Prostate gland (tissue), 2 donors: ENCODE measurements around the gene B4GALT5. TPM values are rescaled to one million over a fixed set of nuclear protein-coding genes. Genes with fewer than 3 reads are reported as not detected.
"Not testable (repeated sequence)": the region's sequence is repeated elsewhere in the genome, so short reads cannot be mapped to it uniquely, and the experiment has no call there.

Experiments used
- DNase-seq: peaks from one replicate; pipeline ENCODE4 v3.0.0-alpha.2; 2019; ENCODE audit warnings: low spot score
- H3K27ac ChIP-seq, 2 donors: fragments of 200-600 bp; sonication (generic); 2 replicates each; pipeline ENCODE4 v1.5.1; 2017 to 2019
- H3K27me3 ChIP-seq: fragments of 200-600 bp; sonication (generic); replicated peaks from 2 replicates; pipeline ENCODE4 v1.5.1; 2019; ENCODE audit not compliant: insufficient read depth
- H3K36me3 ChIP-seq, 2 donors: fragments of 200-600 bp; sonication (generic); 1 replicate in 1 of 2; 2 replicates in 1 of 2; pipeline versions ENCODE4 v1.5.1 to v1.8.1; 2017 to 2019
- H3K4me1 ChIP-seq: fragments of 200-600 bp; sonication (generic); replicated peaks from 2 replicates; pipeline ENCODE4 v1.5.1; 2019
- H3K4me3 ChIP-seq, 2 donors: fragments of 200-600 bp; sonication (generic); 2 replicates each; pipeline ENCODE4 v1.5.1; 2017 to 2019
- H3K9me3 ChIP-seq: fragments of 200-600 bp; sonication (generic); 2 replicates; pipeline ENCODE4 v1.5.1; 2017
- CTCF ChIP-seq, 4 experiments: fragments of 200-600 bp in 2 of 4; fragments of 450-650 bp in 2 of 4; sonication (generic) in 2 of 4; IDR thresholded peaks; 1 replicate in 3 of 4; 2 replicates in 1 of 4; pipeline ENCODE4 v1.5.1; 2016 to 2019; ENCODE audit warnings: antibody characterized with exemption in 4 of 4, mild to moderate bottlenecking in 2 of 4, moderate library complexity in 2 of 4
- POLR2A ChIP-seq: fragments of 450-650 bp; IDR thresholded peaks from one replicate; pipeline ENCODE4 v1.6.1; 2016; ENCODE audit warnings: antibody characterized with exemption, mild to moderate bottlenecking
- POLR2AphosphoS5 ChIP-seq: sonication (generic); formaldehyde crosslinking; IDR thresholded peaks from one replicate; pipeline ENCODE4 v1.6.1; 2017; ENCODE audit warnings: antibody characterized with exemption
- WGBS: methylation state at CpG from one replicate; pipeline ENCODE4 v1.1.5; 2018; 5-methylcytosine and 5-hydroxymethylcytosine counted together
- intact Hi-C: fragments of 100-400 bp; cut with DNase I; formaldehyde crosslinking; loops from one replicate; pipeline ENCODE4 v1.14.2; 2022
- total RNA-seq, 2 donors: library from RNA; depleted of rRNA; stranded (reverse); fragments of >200 nt; gene quantifications; one replicate each; pipeline ENCODE4 v1.1.0, GENCODE V29; 2016

The B4GALT5 gene
- total RNA-seq, 2 donors from 2014 or later, result 17.8 to 53.7 TPM

GRCh38 chr20:49631061-49631716 lies 82.5 kb downstream of the B4GALT5 start:
- Histone ChIP-seq H3K27ac (peak overlapping the region in 1 of 2 donors; percentile 33), H3K27me3 (no peaks in the 10 kb centered on the region), H3K4me3 (no peak overlapping the region), H3K9me3 (no peaks in the 10 kb centered on the region), H3K4me1 (no peaks in the 10 kb centered on the region), H3K36me3 (no peaks in the 10 kb centered on the region)
- WGBS, result 50% methylated on average over 9 of the region's 9 CpGs
- DNase-seq, result no peak
- no peak for TF ChIP-seq CTCF (IDR thresholded peaks at IDR 0.05)
- no peak for TF ChIP-seq POLR2A
- peak; percentile 33 for TF ChIP-seq POLR2AphosphoS5
- intact Hi-C loops, result no loop called here

- Histone ChIP-seq H3K4me3 (no peak overlapping the region), H3K9me3 (no peaks in the 10 kb centered on the region), H3K4me1 (no peaks in the 10 kb centered on the region), H3K27me3 (no peaks in the 10 kb centered on the region), H3K27ac (no peak overlapping the region), H3K36me3 (no peaks in the 10 kb centered on the region)
- TF ChIP-seq POLR2A (no peak), CTCF (IDR thresholded peaks at IDR 0.05) (no peak)
- DNase-seq, result no peak
- intact Hi-C loops, result no loop called here
- 65% methylated on average over 10 of the region's 10 CpGs for WGBS
Observed at GRCh38 chr20:49630396-49630951, 83.2 kb downstream of the B4GALT5 start.

GRCh38 chr20:49629606-49630005 lies 84.1 kb downstream of the B4GALT5 start:
- TF ChIP-seq POLR2AphosphoS5, result no peak
- TF ChIP-seq CTCF (IDR thresholded peaks at IDR 0.05), result no peak
- no peak for TF ChIP-seq POLR2A
- Histone ChIP-seq H3K27ac (no peak overlapping the region), H3K36me3 (no peaks in the 10 kb centered on the region), H3K27me3 (no peaks in the 10 kb centered on the region), H3K4me3 (no peak overlapping the region), H3K9me3 (no peaks in the 10 kb centered on the region), H3K4me1 (no peaks in the 10 kb centered on the region)
- 89% methylated on average over 1 of the region's 1 CpG for WGBS
- DNase-seq, result no peak
- intact Hi-C loops, result no loop called here

GRCh38 chr20:49628280-49628679 lies 85.4 kb downstream of the B4GALT5 start:
- H3K27ac ChIP-seq, result not testable (repeated sequence)
- 84% methylated on average over 3 of the region's 3 CpGs for WGBS

GRCh38 chr20:49627329-49627761 lies 86.3 kb downstream of the B4GALT5 start:
- H3K4me1 ChIP-seq, result no peaks in the 10 kb centered on the region
- DNase-seq, result peak; percentile 43
- no peaks in the 10 kb centered on the region for H3K27me3 ChIP-seq
- WGBS, result 62% methylated on average over 6 of the region's 6 CpGs
- intact Hi-C loops, result no loop called here
- TF ChIP-seq CTCF (IDR thresholded peaks at IDR 0.05), result no peak
- TF ChIP-seq POLR2AphosphoS5, result no peak
- no peak for TF ChIP-seq POLR2A
- no peaks in the 10 kb centered on the region for H3K9me3 ChIP-seq
- H3K27ac ChIP-seq, result no peak overlapping the region
- no peaks in the 10 kb centered on the region for H3K36me3 ChIP-seq
- H3K4me3 ChIP-seq, result no peak overlapping the region

More at GRCh38 chr20:49628280-49628679, 85.4 kb downstream of the B4GALT5 start:
- H3K4me3 ChIP-seq, H3K4me1 ChIP-seq, DNase-seq, intact Hi-C loops, H3K27me3 ChIP-seq, H3K36me3 ChIP-seq, H3K9me3 ChIP-seq: not testable (repeated sequence)

GRCh38 chr20:49624988-49625387 lies 88.7 kb downstream of the B4GALT5 start:
- H3K4me1 ChIP-seq, H3K9me3 ChIP-seq, DNase-seq, H3K36me3 ChIP-seq, H3K27ac ChIP-seq, intact Hi-C loops, H3K4me3 ChIP-seq, H3K27me3 ChIP-seq: not testable (repeated sequence)
- WGBS, result 96% methylated on average over 10 of the region's 10 CpGs
